Measurements from ENCODE around the gene LORICRIN. TPM values are rescaled to one million over a fixed set of nuclear protein-coding genes. Genes with fewer than 3 reads are reported as not detected.
"Not testable (repeated sequence)": the region's sequence is repeated elsewhere in the genome, so short reads cannot be mapped to it uniquely, and the experiment has no call there.

LORICRIN gene
- total RNA-seq, 1 experiment from 2014 or later = not detected

- no peak within 1 kb of the TSS for H3K4me3 Mint-ChIP-seq (ENCODE audit: low read depth, unreplicated experiment)
- H3K27ac Mint-ChIP-seq (ENCODE audit: unreplicated experiment) = no peak within 1 kb of the TSS
- no peak for DNase-seq
- H3K27me3 Mint-ChIP-seq (ENCODE audit: unreplicated experiment) = peaks cover 92% of the 10 kb centered on the region
- TF ChIP-seq CTCF (IDR thresholded peaks at IDR 0.05; ENCODE audit: unreplicated experiment) = no peak
- intact Hi-C loops (cut with micrococcal nuclease; ENCODE audit: unreplicated experiment) = no loop called here
- no peaks in the 10 kb centered on the region for H3K36me3 Mint-ChIP-seq (ENCODE audit: insufficient read depth, unreplicated experiment)
- BruUV-seq (replicated peaks) = no TSS peak
- H3K9me3 Mint-ChIP-seq (ENCODE audit: low read depth, unreplicated experiment) = no peaks in the 10 kb centered on the region
- CTCF ChIA-PET = no interaction called here
- no peaks in the 10 kb centered on the region for H3K4me1 Mint-ChIP-seq (ENCODE audit: low read depth, unreplicated experiment)
Measured at GRCh38 chr1:153217212-153217611, 42.3 kb upstream of the LORICRIN start, which contains the start of gene PRR9. Gene PRR9, plus strand, starts transcription at chr1:153217584. Its CDS starts 561 bp downstream, at chr1:153218145.

- intact Hi-C loops (cut with micrococcal nuclease; ENCODE audit: unreplicated experiment) = no loop called here
- BruUV-seq (replicated peaks) = no TSS peak
- Mint-ChIP-seq H3K4me3 (ENCODE audit: low read depth, unreplicated experiment) (no peak overlapping the region), H3K9me3 (ENCODE audit: low read depth, unreplicated experiment) (no peaks in the 10 kb centered on the region), H3K4me1 (ENCODE audit: low read depth, unreplicated experiment) (peaks cover 2% of the 10 kb centered on the region), H3K27ac (ENCODE audit: unreplicated experiment) (no peak overlapping the region), H3K36me3 (ENCODE audit: insufficient read depth, unreplicated experiment) (no peaks in the 10 kb centered on the region), H3K27me3 (ENCODE audit: unreplicated experiment) (peaks cover 92% of the 10 kb centered on the region)
- CTCF ChIA-PET = interaction anchor here (0.5 kb wide), 1 partner anchor 854 kb away, joined by 3 read pairs; no protein-coding TSS in a partner anchor
- DNase-seq = no peak
- no peak for TF ChIP-seq CTCF (IDR thresholded peaks at IDR 0.05; ENCODE audit: unreplicated experiment)
Measured at GRCh38 chr1:153217744-153218416, 41.6 kb upstream of the LORICRIN start.

- Mint-ChIP-seq H3K27me3 (ENCODE audit: unreplicated experiment) (peaks cover 89% of the 10 kb centered on the region), H3K36me3 (ENCODE audit: insufficient read depth, unreplicated experiment) (no peaks in the 10 kb centered on the region), H3K4me1 (ENCODE audit: low read depth, unreplicated experiment) (peaks cover 11% of the 10 kb centered on the region), H3K4me3 (ENCODE audit: low read depth, unreplicated experiment) (no peak overlapping the region), H3K9me3 (ENCODE audit: low read depth, unreplicated experiment) (no peaks in the 10 kb centered on the region), H3K27ac (ENCODE audit: unreplicated experiment) (no peak overlapping the region)
- DNase-seq = no peak
- no peak for TF ChIP-seq CTCF (IDR thresholded peaks at IDR 0.05; ENCODE audit: unreplicated experiment)
- intact Hi-C loops (cut with micrococcal nuclease; ENCODE audit: unreplicated experiment) = loop anchor here (10.0 kb wide), 1 partner anchor 476 kb away; no protein-coding TSS in a partner anchor
- CTCF ChIA-PET = interaction anchor here (0.5 to 1.2 kb wide), 3 partner anchors 7 to 339 kb away, joined by 3 to 4 read pairs (median 3); no protein-coding TSS in a partner anchor
- BruUV-seq (replicated peaks) = no TSS peak
Measured at GRCh38 chr1:153220606-153221303, 38.7 kb upstream of the LORICRIN start.

GRCh38 chr1:153223040-153223891 lies 36.2 kb upstream of the LORICRIN start:
- intact Hi-C loops (cut with micrococcal nuclease; ENCODE audit: unreplicated experiment) = loop anchor here (1.0 to 10.0 kb wide), 2 partner anchors 352 to 478 kb away; no protein-coding TSS in a partner anchor
- peaks cover 11% of the 10 kb centered on the region for H3K4me1 Mint-ChIP-seq (ENCODE audit: low read depth, unreplicated experiment)
- not testable (repeated sequence) for H3K27ac Mint-ChIP-seq (ENCODE audit: unreplicated experiment); H3K36me3 Mint-ChIP-seq (ENCODE audit: insufficient read depth, unreplicated experiment); BruUV-seq (replicated peaks); H3K4me3 Mint-ChIP-seq (ENCODE audit: low read depth, unreplicated experiment); H3K9me3 Mint-ChIP-seq (ENCODE audit: low read depth, unreplicated experiment)
- CTCF ChIA-PET = interaction anchor here (1.6 kb wide), 1 partner anchor 31 kb away, joined by 3 read pairs; no protein-coding TSS in a partner anchor
- H3K27me3 Mint-ChIP-seq (ENCODE audit: unreplicated experiment) = peaks cover 63% of the 10 kb centered on the region
- DNase-seq = peak; percentile 84
- peak; percentile 62 for TF ChIP-seq CTCF (IDR thresholded peaks at IDR 0.05; ENCODE audit: unreplicated experiment)

Measured in Calu3 (cell line).